Measurements from ENCODE around the gene PIK3R2.
"Not testable (repeated sequence)": the region's sequence is repeated elsewhere in the genome, so short reads cannot be mapped to it uniquely, and the experiment has no call there.

Gene PIK3R2

DNA sequence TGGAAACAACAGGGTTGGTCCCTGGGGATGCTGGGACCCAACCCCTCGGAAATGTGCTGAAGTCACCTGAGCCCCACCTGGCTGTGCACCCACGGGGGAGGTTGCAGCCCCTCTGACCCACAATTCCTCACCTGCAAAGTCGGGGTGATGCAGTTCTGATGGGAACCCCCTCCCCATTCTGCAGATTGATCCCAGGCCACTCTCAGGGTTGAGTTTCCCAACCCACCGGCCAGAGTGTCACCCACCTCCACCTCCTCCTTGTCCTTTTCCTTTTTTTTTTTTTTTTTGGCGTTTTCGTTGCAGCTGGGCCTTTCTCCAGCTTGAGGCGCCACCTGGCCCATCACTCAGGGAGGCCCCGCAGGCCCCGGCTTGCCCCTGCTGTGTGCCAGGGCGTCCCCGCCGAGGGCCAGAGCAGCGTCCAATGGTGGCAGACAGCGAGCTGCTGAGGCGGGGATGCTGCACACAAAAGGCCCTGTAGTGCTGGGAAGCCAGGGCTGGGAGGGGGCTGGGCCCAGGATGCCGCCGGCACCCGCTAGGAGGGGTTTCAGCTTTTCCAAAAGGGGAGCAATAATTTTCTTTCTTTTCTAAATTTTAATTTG is 4.6 kb downstream of the PIK3R2 start:
- no peak overlapping the region for H3K4me3 ChIP-seq (ENCODE audit: low read length)
- DNase-seq (ENCODE audit: low read depth): peak; percentile 84
- TF ChIP-seq, protein P1, sequence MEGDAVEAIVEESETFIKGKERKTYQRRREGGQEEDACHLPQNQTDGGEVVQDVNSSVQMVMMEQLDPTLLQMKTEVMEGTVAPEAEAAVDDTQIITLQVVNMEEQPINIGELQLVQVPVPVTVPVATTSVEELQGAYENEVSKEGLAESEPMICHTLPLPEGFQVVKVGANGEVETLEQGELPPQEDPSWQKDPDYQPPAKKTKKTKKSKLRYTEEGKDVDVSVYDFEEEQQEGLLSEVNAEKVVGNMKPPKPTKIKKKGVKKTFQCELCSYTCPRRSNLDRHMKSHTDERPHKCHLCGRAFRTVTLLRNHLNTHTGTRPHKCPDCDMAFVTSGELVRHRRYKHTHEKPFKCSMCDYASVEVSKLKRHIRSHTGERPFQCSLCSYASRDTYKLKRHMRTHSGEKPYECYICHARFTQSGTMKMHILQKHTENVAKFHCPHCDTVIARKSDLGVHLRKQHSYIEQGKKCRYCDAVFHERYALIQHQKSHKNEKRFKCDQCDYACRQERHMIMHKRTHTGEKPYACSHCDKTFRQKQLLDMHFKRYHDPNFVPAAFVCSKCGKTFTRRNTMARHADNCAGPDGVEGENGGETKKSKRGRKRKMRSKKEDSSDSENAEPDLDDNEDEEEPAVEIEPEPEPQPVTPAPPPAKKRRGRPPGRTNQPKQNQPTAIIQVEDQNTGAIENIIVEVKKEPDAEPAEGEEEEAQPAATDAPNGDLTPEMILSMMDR (IDR thresholded peaks at IDR 0.05; ENCODE audit: insufficient read depth, low read depth, low read length, missing control alignments): no peak

DNA sequence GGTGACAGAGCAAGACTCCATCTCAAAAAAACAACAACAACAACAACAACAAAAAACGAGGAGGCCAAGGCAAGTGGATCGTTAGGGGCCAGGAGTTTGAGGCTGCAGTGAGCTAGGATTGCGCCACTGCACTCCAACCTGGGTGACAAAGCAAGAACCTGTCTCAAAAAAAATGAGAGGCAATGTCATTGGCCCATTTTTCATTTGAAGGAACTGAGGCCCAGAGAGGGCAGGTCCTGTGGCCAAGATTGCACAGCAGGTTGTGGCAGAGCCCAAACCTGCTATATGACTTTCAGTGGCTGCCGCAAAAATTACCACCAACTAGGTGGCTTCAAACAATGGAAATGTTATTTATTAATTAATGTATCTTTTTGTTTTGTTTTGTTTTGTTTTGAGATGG is 5.5 kb downstream of the PIK3R2 start:
- no peak overlapping the region for H3K4me3 ChIP-seq (ENCODE audit: low read length)
- no peak for DNase-seq (ENCODE audit: low read depth)
- TF ChIP-seq, protein P1 (IDR thresholded peaks at IDR 0.05; ENCODE audit: insufficient read depth, low read depth, low read length, missing control alignments): no peak

DNA sequence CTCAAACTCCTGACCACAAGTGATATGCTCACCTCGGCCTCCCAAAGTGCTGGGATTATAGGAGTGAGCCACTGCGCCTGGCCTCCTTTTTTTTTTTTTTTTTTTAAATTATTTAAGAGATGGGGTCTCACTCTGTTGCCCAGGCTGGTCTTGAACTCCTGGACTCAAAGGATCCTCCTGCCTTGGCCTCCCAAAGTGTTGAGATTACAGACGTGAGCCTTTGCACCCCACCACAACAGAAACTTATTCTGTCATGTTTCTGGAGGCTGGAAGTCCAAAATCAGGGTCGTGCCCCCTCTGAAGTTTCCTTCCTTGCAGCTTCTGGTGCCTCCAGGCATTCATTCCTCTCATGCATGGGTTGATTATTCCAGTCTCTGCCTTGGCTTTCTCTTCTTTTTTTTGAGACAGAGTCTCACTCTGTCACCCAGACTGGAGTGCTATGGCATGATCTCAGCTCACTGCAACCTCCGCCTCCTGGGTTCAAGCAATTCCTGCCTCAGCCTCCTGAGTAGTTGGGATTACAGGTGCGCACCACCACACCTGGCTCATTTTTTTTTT is 6.2 kb downstream of the PIK3R2 start:
- DNase-seq (ENCODE audit: low read depth); H3K4me3 ChIP-seq (ENCODE audit: low read length): not testable (repeated sequence)

DNA sequence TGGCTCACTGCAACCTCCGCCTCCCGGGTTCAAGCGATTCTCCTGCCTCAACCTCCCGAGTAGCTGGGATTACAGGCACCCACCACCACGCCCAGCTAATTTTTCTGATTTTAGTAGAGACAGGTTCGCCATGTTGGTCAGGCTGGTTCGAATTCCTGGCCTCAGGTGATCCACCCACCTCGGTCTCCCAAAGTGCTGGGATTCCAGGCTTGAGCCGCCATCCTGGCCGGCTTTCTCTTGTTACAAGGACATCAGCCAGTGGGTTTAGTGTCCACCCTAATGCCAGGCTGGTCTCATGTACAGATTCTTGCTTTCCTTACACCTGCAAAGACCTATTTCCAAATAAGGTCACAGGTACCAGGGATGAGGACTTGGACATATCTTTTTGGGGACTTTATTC is 6.8 kb downstream of the PIK3R2 start:
- TF ChIP-seq, protein P1 (IDR thresholded peaks at IDR 0.05; ENCODE audit: insufficient read depth, low read depth, low read length, missing control alignments): no peak

DNA sequence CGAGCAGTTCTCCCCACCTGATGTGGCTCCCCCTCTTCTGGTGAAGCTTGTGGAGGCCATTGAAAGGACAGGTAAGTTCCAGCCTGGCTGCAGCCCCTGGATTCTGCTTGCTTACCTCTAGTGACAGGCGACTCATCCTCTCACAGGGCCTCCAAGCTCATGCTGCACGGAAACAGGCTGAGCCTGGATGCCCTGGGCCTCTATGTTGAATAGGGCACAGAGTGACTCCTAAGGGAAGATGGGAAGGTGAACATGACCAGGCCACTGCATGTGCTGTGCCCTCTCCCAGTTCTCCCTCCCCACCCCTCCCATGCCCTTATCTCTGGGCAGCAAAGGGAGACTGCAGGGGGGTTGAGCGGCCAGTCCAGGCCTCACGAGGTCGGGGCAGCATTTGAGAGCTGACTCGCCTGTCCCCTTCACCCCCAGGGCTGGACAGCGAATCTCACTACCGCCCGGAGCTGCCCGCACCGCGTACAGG is 7.6 kb downstream of the PIK3R2 start:
- peak overlapping the region; percentile 13 for H3K4me3 ChIP-seq (ENCODE audit: low read length)
- no peak for DNase-seq (ENCODE audit: low read depth)
- TF ChIP-seq, protein P1 (IDR thresholded peaks at IDR 0.05; ENCODE audit: insufficient read depth, low read depth, low read length, missing control alignments): no peak

More for the DNA sequence above, 6.8 kb downstream of the PIK3R2 start:
- DNase-seq (ENCODE audit: low read depth): no peak
- no peak overlapping the region for H3K4me3 ChIP-seq (ENCODE audit: low read length)

DNA sequence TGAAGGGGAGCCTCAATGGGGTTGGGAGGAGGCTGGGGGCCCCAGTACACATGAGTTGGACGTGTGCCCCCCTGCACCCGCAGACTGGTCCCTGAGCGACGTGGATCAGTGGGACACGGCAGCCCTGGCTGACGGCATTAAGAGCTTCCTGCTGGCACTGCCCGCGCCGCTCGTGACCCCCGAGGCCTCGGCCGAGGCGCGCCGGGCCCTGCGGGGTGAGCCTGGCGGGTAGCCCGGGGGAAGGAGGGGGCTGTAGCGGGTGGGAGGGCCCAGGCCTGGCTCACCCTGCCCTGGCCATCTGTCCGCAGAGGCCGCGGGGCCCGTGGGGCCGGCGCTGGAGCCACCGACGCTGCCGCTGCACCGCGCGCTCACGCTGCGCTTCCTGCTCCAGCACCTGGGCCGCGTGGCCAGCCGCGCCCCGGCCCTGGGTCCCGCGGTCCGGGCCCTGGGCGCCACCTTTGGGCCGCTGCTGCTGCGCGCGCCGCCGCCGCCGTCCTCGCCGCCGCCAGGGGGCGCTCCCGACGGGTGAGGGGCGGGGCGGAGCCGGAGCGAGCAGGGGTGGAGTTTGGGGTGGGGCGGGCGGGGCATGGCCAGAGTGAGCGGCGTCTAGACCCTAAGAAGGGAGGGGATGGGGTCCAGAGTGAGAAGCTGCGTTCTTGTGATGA is 8.1 kb downstream of the PIK3R2 start:
- peak overlapping the region; percentile 30 for H3K4me3 ChIP-seq (ENCODE audit: low read length)
- TF ChIP-seq, protein P1 (IDR thresholded peaks at IDR 0.05; ENCODE audit: insufficient read depth, low read depth, low read length, missing control alignments): peak; percentile 16
- DNase-seq (ENCODE audit: low read depth): peak; percentile 64

DNA sequence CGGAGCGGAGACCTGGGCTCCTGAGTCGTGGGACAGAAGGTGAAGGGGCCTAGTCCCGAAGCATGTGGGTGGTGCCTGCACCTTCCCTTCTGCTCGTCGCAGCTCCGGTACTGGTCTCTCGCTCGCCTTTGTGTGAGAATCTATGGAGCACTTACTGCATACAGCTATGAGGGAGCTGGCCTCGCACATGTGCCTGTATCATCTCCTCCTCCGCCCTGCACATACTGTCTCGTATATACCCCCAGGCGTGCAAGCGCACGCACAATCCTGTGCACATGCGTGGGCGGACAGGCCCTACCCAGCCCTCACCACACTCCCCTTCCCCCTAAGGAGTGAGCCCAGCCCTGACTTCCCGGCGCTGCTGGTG is 8.7 kb downstream of the PIK3R2 start:
- TF ChIP-seq, protein P1 (IDR thresholded peaks at IDR 0.05; ENCODE audit: insufficient read depth, low read depth, low read length, missing control alignments): peak; percentile 4
- H3K4me3 ChIP-seq (ENCODE audit: low read length): peak overlapping the region; percentile 30
- no peak for DNase-seq (ENCODE audit: low read depth)
